ENCODE measurements around the gene LOXL1.

GRCh38 chr15:73965094-73965757, 39.0 kb downstream of the LOXL1 start:
- TF ChIP-seq CTCF (IDR thresholded peaks at IDR 0.05) (peak in 1 of 7 experiments; percentile 1), POLR2A (IDR thresholded peaks at IDR 0.05) (no peak)

All from body of pancreas (tissue), 4 donors.